Thyroid gland (tissue), 4 donors: ENCODE results near the gene LZTS3. TPM values are rescaled to one million over a fixed set of nuclear protein-coding genes. Genes with fewer than 3 reads are reported as not detected.

ENCODE experiments used
- DNase-seq, 2 donors: peaks; one replicate each; pipeline ENCODE4 v3.0.0-alpha.2; 2019
- H3K27ac ChIP-seq, 3 donors: fragments of 200-600 bp; sonication (generic); 1 replicate in 2 of 3; 2 replicates in 1 of 3; pipeline ENCODE4 v1.5.1; 2016 to 2019; ENCODE audit warnings: mild to moderate bottlenecking in 1 of 3, moderate library complexity in 1 of 3
- H3K27me3 ChIP-seq: fragments of 200-600 bp; sonication (generic); one replicate; pipeline ENCODE4 v1.5.1; 2019
- H3K36me3 ChIP-seq, 2 donors: fragments of 200-600 bp; sonication (generic); one replicate each; pipeline ENCODE4 v1.5.1; 2016 to 2019
- H3K4me1 ChIP-seq, 2 donors: fragments of 200-600 bp; sonication (generic); one replicate each; pipeline ENCODE4 v1.5.1; 2017 to 2019
- H3K4me3 ChIP-seq, 3 donors: fragments of 200-600 bp; sonication (generic); replicated peaks in 1 of 3; 1 replicate in 2 of 3; 2 replicates in 1 of 3; pipeline ENCODE4 v1.5.1; 2016; ENCODE audit warnings: mild to moderate bottlenecking in 1 of 3
- H3K9me3 ChIP-seq: fragments of 200-600 bp; sonication (generic); one replicate; pipeline ENCODE4 v1.5.1; 2017
- CTCF ChIP-seq, 6 experiments: fragments of 200-600 bp in 3 of 6; fragments of 450-650 bp in 3 of 6; sonication (generic) in 3 of 6; IDR thresholded peaks; one replicate each; pipeline ENCODE4 v1.5.1; 2016 to 2019; ENCODE audit warnings: antibody characterized with exemption in 6 of 6, mild to moderate bottlenecking in 2 of 6, inconsistent platforms in 1 of 6, moderate library complexity in 1 of 6
- POLR2A ChIP-seq, 2 donors: fragments of 450-650 bp; IDR thresholded peaks; one replicate each; pipeline ENCODE4 v1.6.1; 2017; ENCODE audit warnings: antibody characterized with exemption in 2 of 2, mild to moderate bottlenecking in 2 of 2, moderate library complexity in 1 of 2
- WGBS, 2 donors: methylation state at CpG; one replicate each; pipeline ENCODE4 v1.1.5; 2017; 5-methylcytosine and 5-hydroxymethylcytosine counted together
- intact Hi-C: fragments of 100-400 bp; cut with DNase I; formaldehyde crosslinking; loops from one replicate; pipeline ENCODE4 v1.15.1; 2023
- total RNA-seq, 4 donors: library from RNA; depleted of rRNA; stranded (reverse); fragments of >200 nt; gene quantifications; one replicate each; pipeline ENCODE4 v1.2.3, GENCODE V29; 2016

The LZTS3 gene
- total RNA-seq, 4 donors from 2014 or later = 27.7 to 39.1 (median 35.1) TPM

GRCh38 chr20:3164043-3164762 is 9.1 kb downstream of the LZTS3 start:
- 86 to 92% methylated on average over 32 of the region's 32 CpGs for WGBS, 2 donors
- no peaks in the 10 kb centered on the region for H3K27me3 ChIP-seq
- H3K36me3 ChIP-seq = no peaks in the 10 kb centered on the region
- TF ChIP-seq POLR2A (IDR thresholded peaks at IDR 0.05) (no peak), CTCF (IDR thresholded peaks at IDR 0.05) (no peak)
- intact Hi-C loops = no loop called here
- H3K9me3 ChIP-seq = no peaks in the 10 kb centered on the region
- peaks cover 13 to 36% of the 10 kb centered on the region in 2 donors for H3K4me1 ChIP-seq
- no peak overlapping the region for H3K4me3 ChIP-seq
- no peak overlapping the region for H3K27ac ChIP-seq
- DNase-seq = no peak

- TF ChIP-seq CTCF (IDR thresholded peaks at IDR 0.05) = no peak
- H3K27me3 ChIP-seq = no peaks in the 10 kb centered on the region
- peak in 1 of 2 donors; percentile 33 for DNase-seq
- intact Hi-C loops = no loop called here
- no peak overlapping the region for H3K4me3 ChIP-seq
- H3K36me3 ChIP-seq = no peaks in the 10 kb centered on the region
- peak overlapping the region; percentile 60 to 61 (median 61) for H3K27ac ChIP-seq
- 86 to 91% methylated on average over 11 to 13 of the region's 14 CpGs for WGBS, 2 donors
- H3K9me3 ChIP-seq = no peaks in the 10 kb centered on the region
- peaks cover 13 to 36% of the 10 kb centered on the region in 2 donors for H3K4me1 ChIP-seq
Observed at GRCh38 chr20:3163099-3164042, 10.0 kb downstream of the LZTS3 start.

- no peak for TF ChIP-seq CTCF (IDR thresholded peaks at IDR 0.05)
- intact Hi-C loops = no loop called here
- Histone ChIP-seq H3K9me3 (no peaks in the 10 kb centered on the region), H3K36me3 (no peaks in the 10 kb centered on the region), H3K27ac (peak overlapping the region; percentile 60 to 61 (median 61)), H3K4me1 (peaks cover 21 to 41% of the 10 kb centered on the region in 2 donors), H3K27me3 (no peaks in the 10 kb centered on the region), H3K4me3 (no peak overlapping the region)
- peak; percentile 95 to 96 for DNase-seq
- 23 to 37% methylated on average over 11 of the region's 11 CpGs for WGBS, 2 donors
Observed at GRCh38 chr20:3162080-3162611, 11.2 kb downstream of the LZTS3 start.

- H3K36me3 ChIP-seq = no peaks in the 10 kb centered on the region
- no peak for DNase-seq
- peak overlapping the region; percentile 60 to 61 (median 61) for H3K27ac ChIP-seq
- peaks cover 27 to 47% of the 10 kb centered on the region in 2 donors for H3K4me1 ChIP-seq
- TF ChIP-seq POLR2A (IDR thresholded peaks at IDR 0.05) (no peak), CTCF (IDR thresholded peaks at IDR 0.05) (no peak)
- WGBS, 2 donors = 78 to 82% methylated on average over 5 of the region's 5 CpGs
- H3K9me3 ChIP-seq = no peaks in the 10 kb centered on the region
- intact Hi-C loops = no loop called here
- no peaks in the 10 kb centered on the region for H3K27me3 ChIP-seq
- H3K4me3 ChIP-seq = no peak overlapping the region
Observed at GRCh38 chr20:3161316-3162079, 11.9 kb downstream of the LZTS3 start.
